ENCODE results near the gene AFF3. TPM values are rescaled to one million over a fixed set of nuclear protein-coding genes. Genes with fewer than 3 reads are reported as not detected.

AFF3 gene
- total RNA-seq, 2 donors from 2014 or later: 9.9 to 20.1 TPM

DNA sequence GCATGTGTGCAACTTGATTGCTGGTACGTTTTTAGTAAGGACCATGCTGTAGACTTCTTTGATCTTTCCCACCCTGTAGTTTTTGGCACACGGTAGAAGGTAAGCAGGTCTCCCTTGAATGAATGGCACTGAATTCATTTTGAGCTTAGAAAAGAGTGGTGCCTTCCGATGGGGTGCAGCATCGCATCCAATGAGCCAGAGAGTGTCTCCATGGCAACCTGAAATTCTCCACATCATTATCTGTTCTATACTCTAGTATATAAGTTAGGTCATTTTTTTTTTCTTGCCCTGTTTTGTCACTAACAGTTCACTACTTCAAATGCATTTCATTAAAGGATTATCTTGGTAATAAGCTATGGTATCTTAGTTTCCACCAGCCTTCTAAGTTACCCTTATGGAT is 571.4 kb downstream of the AFF3 start:
- no peak for ATAC-seq (ENCODE audit: insufficient number of reproducible peaks, low FRiP score, low read depth)
- Histone ChIP-seq H3K4me3 (no peak overlapping the region), H3K4me1 (ENCODE audit: control insufficient read depth in 1 of 2, low read depth in 2 of 2) (peaks cover 4 to 22% of the 10 kb centered on the region in 2 donors), H3K27me3 (replicated peaks; ENCODE audit: insufficient read depth) (no peaks in the 10 kb centered on the region), H3K36me3 (no peaks in the 10 kb centered on the region), H3K9me3 (no peaks in the 10 kb centered on the region), H3K27ac (no peak overlapping the region)
- TF ChIP-seq, protein P1, sequence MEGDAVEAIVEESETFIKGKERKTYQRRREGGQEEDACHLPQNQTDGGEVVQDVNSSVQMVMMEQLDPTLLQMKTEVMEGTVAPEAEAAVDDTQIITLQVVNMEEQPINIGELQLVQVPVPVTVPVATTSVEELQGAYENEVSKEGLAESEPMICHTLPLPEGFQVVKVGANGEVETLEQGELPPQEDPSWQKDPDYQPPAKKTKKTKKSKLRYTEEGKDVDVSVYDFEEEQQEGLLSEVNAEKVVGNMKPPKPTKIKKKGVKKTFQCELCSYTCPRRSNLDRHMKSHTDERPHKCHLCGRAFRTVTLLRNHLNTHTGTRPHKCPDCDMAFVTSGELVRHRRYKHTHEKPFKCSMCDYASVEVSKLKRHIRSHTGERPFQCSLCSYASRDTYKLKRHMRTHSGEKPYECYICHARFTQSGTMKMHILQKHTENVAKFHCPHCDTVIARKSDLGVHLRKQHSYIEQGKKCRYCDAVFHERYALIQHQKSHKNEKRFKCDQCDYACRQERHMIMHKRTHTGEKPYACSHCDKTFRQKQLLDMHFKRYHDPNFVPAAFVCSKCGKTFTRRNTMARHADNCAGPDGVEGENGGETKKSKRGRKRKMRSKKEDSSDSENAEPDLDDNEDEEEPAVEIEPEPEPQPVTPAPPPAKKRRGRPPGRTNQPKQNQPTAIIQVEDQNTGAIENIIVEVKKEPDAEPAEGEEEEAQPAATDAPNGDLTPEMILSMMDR (IDR thresholded peaks at IDR 0.05): no peak
- no peak for DNase-seq (ENCODE audit: low spot score)

DNA sequence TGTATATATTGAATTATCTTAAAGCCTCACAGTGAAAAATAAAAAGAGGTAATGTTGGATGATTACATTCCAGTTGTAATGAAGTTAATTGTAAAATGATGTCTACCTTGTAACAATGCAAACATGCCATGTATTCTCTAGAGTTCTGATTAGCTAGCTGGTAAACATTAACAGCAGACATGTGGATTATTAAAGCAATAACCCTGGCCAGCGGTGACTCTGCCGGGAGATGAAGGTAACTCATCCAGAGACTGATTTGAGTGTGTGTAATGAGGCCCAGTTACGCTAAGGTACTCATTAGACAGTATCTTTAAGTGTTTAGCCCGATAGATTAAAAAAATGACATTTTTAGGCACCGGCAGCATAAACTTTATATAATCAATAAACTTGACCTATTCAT is 573.0 kb downstream of the AFF3 start:
- Histone ChIP-seq H3K36me3 (no peaks in the 10 kb centered on the region), H3K27ac (no peak overlapping the region), H3K4me1 (ENCODE audit: control insufficient read depth in 1 of 2, low read depth in 2 of 2) (peaks cover 4 to 22% of the 10 kb centered on the region in 2 donors), H3K4me3 (no peak overlapping the region), H3K27me3 (replicated peaks; ENCODE audit: insufficient read depth) (no peaks in the 10 kb centered on the region), H3K9me3 (no peaks in the 10 kb centered on the region)
- no peak for ATAC-seq (ENCODE audit: insufficient number of reproducible peaks, low FRiP score, low read depth)
- no peak for DNase-seq (ENCODE audit: low spot score)
- TF ChIP-seq, protein P1 (IDR thresholded peaks at IDR 0.05): no peak

DNA sequence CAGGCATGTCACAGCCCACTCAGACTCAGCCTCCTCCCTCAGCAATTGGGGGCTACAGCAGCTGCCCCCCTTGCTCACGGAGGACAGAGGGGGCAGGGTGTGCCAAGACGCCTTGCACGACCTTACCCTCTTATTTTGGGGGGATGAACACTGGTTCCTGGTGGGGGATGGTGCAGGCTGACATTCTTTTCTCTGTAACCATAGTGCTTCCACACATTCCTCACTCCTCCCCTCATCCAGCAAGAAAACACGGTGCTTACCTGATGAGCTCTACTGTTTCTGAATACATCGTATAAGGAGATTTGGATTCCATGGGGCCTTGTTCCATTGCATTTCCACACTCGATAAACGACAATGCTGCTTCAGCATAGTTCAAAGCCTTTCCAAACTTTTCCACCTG is 577.2 kb downstream of the AFF3 start:
- no peaks in the 10 kb centered on the region for H3K4me1 ChIP-seq (ENCODE audit: control insufficient read depth in 1 of 2, low read depth in 2 of 2)
- ATAC-seq (ENCODE audit: insufficient number of reproducible peaks, low FRiP score, low read depth) (no peak), DNase-seq (ENCODE audit: low spot score) (no peak)
- no peaks in the 10 kb centered on the region for H3K36me3 ChIP-seq
- no peak overlapping the region for H3K27ac ChIP-seq
- H3K4me3 ChIP-seq: no peak overlapping the region
- no peaks in the 10 kb centered on the region for H3K27me3 ChIP-seq (replicated peaks; ENCODE audit: insufficient read depth)
- no peaks in the 10 kb centered on the region for H3K9me3 ChIP-seq
- TF ChIP-seq, protein P1 (IDR thresholded peaks at IDR 0.05): no peak

DNA sequence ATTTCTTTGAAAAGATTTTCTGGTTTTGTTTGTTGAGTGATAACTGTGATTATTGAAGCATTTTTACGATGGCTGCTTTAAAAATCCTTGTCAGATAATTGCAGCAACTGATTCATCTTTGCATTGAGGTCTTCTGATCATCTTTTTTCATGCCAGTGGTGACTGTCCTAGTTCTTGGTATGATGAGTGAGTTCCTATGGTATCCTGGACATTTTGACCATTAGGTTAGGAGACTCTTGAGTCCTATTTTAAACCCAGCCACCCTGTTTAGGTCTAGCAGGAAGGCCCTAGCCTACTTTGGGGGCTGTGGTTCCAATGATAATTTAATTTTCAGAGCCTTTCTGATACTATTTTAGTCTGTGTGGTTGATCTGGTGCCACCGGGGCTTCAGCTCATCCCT is 579.9 kb downstream of the AFF3 start:
- ATAC-seq (ENCODE audit: insufficient number of reproducible peaks, low FRiP score, low read depth) (no peak), DNase-seq (ENCODE audit: low spot score) (no peak)
- no peaks in the 10 kb centered on the region for H3K36me3 ChIP-seq
- H3K27ac ChIP-seq: no peak overlapping the region
- TF ChIP-seq, protein P1 (IDR thresholded peaks at IDR 0.05): no peak
- H3K27me3 ChIP-seq (replicated peaks; ENCODE audit: insufficient read depth): no peaks in the 10 kb centered on the region
- H3K4me1 ChIP-seq (ENCODE audit: control insufficient read depth in 1 of 2, low read depth in 2 of 2): no peaks in the 10 kb centered on the region
- H3K9me3 ChIP-seq: no peaks in the 10 kb centered on the region
- no peak overlapping the region for H3K4me3 ChIP-seq

DNA sequence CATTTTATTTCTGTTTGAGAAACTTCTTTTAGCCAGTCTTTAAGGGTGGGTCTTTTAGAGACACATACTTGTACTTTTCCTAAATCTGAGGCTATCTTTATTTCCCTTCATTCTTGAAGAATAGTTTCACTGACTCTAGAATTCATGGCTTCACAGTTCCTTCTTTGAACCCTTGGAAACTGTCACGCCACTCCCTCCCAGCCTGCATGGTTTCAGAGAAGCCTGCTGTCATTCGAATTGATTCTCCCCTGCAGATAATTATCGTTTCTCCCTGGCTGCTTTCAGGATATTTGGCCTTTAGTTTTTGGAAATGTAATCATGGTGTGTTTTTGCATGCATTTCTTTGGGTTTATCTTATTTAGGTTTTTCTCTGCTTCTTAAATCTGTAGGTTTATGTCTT is 580.6 kb downstream of the AFF3 start:
- Histone ChIP-seq H3K4me3 (no peak overlapping the region), H3K27me3 (replicated peaks; ENCODE audit: insufficient read depth) (no peaks in the 10 kb centered on the region), H3K36me3 (no peaks in the 10 kb centered on the region), H3K27ac (no peak overlapping the region), H3K4me1 (ENCODE audit: control insufficient read depth in 1 of 2, low read depth in 2 of 2) (no peaks in the 10 kb centered on the region), H3K9me3 (no peaks in the 10 kb centered on the region)
- DNase-seq (ENCODE audit: low spot score) (no peak), ATAC-seq (ENCODE audit: insufficient number of reproducible peaks, low FRiP score, low read depth) (no peak)
- TF ChIP-seq, protein P1 (IDR thresholded peaks at IDR 0.05): no peak
